GM10248 (cell line): ENCODE results near the gene SSH3.

Source experiments
- CTCF ChIA-PET: fragments of 300-600 bp; sonication (Branson Sonifier 250); formaldehyde crosslinking; extraction: SDS; loops from one replicate; lab custom pipeline; 2021; ENCODE audit warnings: antibody characterized with exemption; lab: Yijun Ruan, JAX
- POLR2A ChIA-PET: fragments of 350-650 bp; sonication (Branson Sonifier 250); formaldehyde crosslinking; extraction: SDS; loops from one replicate; lab custom pipeline; 2020; ENCODE audit warnings: antibody characterized with exemption; lab: Yijun Ruan, JAX
- DNase-seq: peaks from one replicate; pipeline ENCODE4 v3.0.0; 2012; ENCODE audit errors: extremely low spot score
- CTCF ChIP-seq: IDR thresholded peaks from 2 replicates; pipeline ENCODE4 v1.5.1; 2012; ENCODE audit warnings: mild to moderate bottlenecking, low read depth; ENCODE audit errors: extremely low read depth, missing control alignments, control extremely low read depth

Gene SSH3

GRCh38 chr11:67276781-67277230, 26.5 kb upstream of the SSH3 start:
- POLR2A ChIA-PET, result interaction anchor here (1.0 to 1.7 kb wide), 6 partner anchors 9 to 76 kb away, joined by 3 to 12 read pairs (median 4); partner anchors contain the start of genes ANKRD13D and POLD4
- peak; percentile 56 for TF ChIP-seq CTCF
- peak; percentile 43 for DNase-seq
- CTCF ChIA-PET, result interaction anchor here (1.0 to 2.4 kb wide), 12 partner anchors 9 to 106 kb away, joined by 3 to 14 read pairs (median 6); no protein-coding TSS in a partner anchor

GRCh38 chr11:67277231-67277961, 25.9 kb upstream of the SSH3 start:
- DNase-seq, result peak; percentile 93
- ChIA-PET CTCF (interaction anchor here (1.0 to 2.4 kb wide), 13 partner anchors 9 to 105 kb away, joined by 3 to 14 read pairs (median 5); no protein-coding TSS in a partner anchor), POLR2A (interaction anchor here (0.5 to 1.7 kb wide), 7 partner anchors 9 to 76 kb away, joined by 3 to 12 read pairs (median 4); partner anchors contain the start of genes ANKRD13D and POLD4)
- no peak for TF ChIP-seq CTCF

GRCh38 chr11:67278135-67278938, 25.0 kb upstream of the SSH3 start:
- DNase-seq, result no peak
- CTCF ChIA-PET, result interaction anchor here (1.1 to 2.4 kb wide), 12 partner anchors 9 to 104 kb away, joined by 3 to 14 read pairs (median 6); partner anchors contain the start of gene ANKRD13D
- no peak for TF ChIP-seq CTCF
- POLR2A ChIA-PET, result interaction anchor here (0.5 to 1.7 kb wide), 5 partner anchors 11 to 75 kb away, joined by 3 to 12 read pairs (median 4); partner anchors contain the start of genes ANKRD13D and POLD4

GRCh38 chr11:67278939-67279588, 24.3 kb upstream of the SSH3 start:
- ChIA-PET POLR2A (no interaction called here), CTCF (interaction anchor here (0.7 to 1.9 kb wide), 4 partner anchors 9 to 38 kb away, joined by 3 to 7 read pairs (median 4); partner anchors contain the start of gene ANKRD13D)
- no peak for DNase-seq
- no peak for TF ChIP-seq CTCF

GRCh38 chr11:67279589-67280340, 23.6 kb upstream of the SSH3 start:
- no peak for DNase-seq
- POLR2A ChIA-PET, result no interaction called here
- TF ChIP-seq CTCF, result no peak
- CTCF ChIA-PET, result interaction anchor here (0.7 to 1.9 kb wide), 4 partner anchors 9 to 37 kb away, joined by 3 to 7 read pairs (median 4); partner anchors contain the start of gene ANKRD13D
